ENCODE results near the gene TNNT3. TPM values are rescaled to one million over a fixed set of nuclear protein-coding genes. Genes with fewer than 3 reads are reported as not detected.
"Not testable (repeated sequence)": the region's sequence is repeated elsewhere in the genome, so short reads cannot be mapped to it uniquely, and the experiment has no call there.

The TNNT3 gene
- total RNA-seq, 2 donors from 2014 or later, result 7.4 to 8.9 TPM

- DNase-seq, result no peak
- Mint-ChIP-seq H3K4me3 (no peak overlapping the region), H3K4me1 (peaks cover 18% of the 10 kb centered on the region), H3K27me3 (no peaks in the 10 kb centered on the region), H3K27ac (no peak overlapping the region), H3K36me3 (ENCODE audit: low read depth) (no peaks in the 10 kb centered on the region)
- ATAC-seq, result no peak
- no peaks in the 10 kb centered on the region for H3K9me3 ChIP-seq (ENCODE audit: control insufficient read depth, low read length, poor library complexity, severe bottlenecking)
Observed at GRCh38 chr11:1877211-1878136, 42.0 kb upstream of the TNNT3 start.

- H3K27ac Mint-ChIP-seq, result no peak overlapping the region
- ATAC-seq (no peak), DNase-seq (no peak)
- peaks cover 16% of the 10 kb centered on the region for H3K4me1 Mint-ChIP-seq
- no peaks in the 10 kb centered on the region for H3K36me3 Mint-ChIP-seq (ENCODE audit: low read depth)
- H3K4me3 Mint-ChIP-seq, result no peak overlapping the region
- no peaks in the 10 kb centered on the region for H3K9me3 ChIP-seq (ENCODE audit: control insufficient read depth, low read length, poor library complexity, severe bottlenecking)
- H3K27me3 Mint-ChIP-seq, result no peaks in the 10 kb centered on the region
Observed at GRCh38 chr11:1878137-1879031, 41.1 kb upstream of the TNNT3 start.

GRCh38 chr11:1879342-1879940, 40.1 kb upstream of the TNNT3 start:
- DNase-seq, result no peak
- no peak for ATAC-seq
- no peaks in the 10 kb centered on the region for H3K27me3 Mint-ChIP-seq
- peak overlapping the region; percentile 39 for H3K4me3 Mint-ChIP-seq
- H3K27ac Mint-ChIP-seq, result no peak overlapping the region
- peaks cover 15% of the 10 kb centered on the region for H3K4me1 Mint-ChIP-seq
- no peaks in the 10 kb centered on the region for H3K9me3 ChIP-seq (ENCODE audit: control insufficient read depth, low read length, poor library complexity, severe bottlenecking)
- no peaks in the 10 kb centered on the region for H3K36me3 Mint-ChIP-seq (ENCODE audit: low read depth)

GRCh38 chr11:1879941-1880720, 39.4 kb upstream of the TNNT3 start:
- Mint-ChIP-seq H3K27me3 (no peaks in the 10 kb centered on the region), H3K36me3 (ENCODE audit: low read depth) (no peaks in the 10 kb centered on the region), H3K4me1 (peaks cover 15% of the 10 kb centered on the region), H3K27ac (peak overlapping the region; percentile 66), H3K4me3 (peak overlapping the region; percentile 39)
- DNase-seq, result no peak
- ATAC-seq, result no peak
- no peaks in the 10 kb centered on the region for H3K9me3 ChIP-seq (ENCODE audit: control insufficient read depth, low read length, poor library complexity, severe bottlenecking)

GRCh38 chr11:1880746-1881441, 38.6 kb upstream of the TNNT3 start:
- no peaks in the 10 kb centered on the region for H3K36me3 Mint-ChIP-seq (ENCODE audit: low read depth)
- H3K27me3 Mint-ChIP-seq, result no peaks in the 10 kb centered on the region
- peak overlapping the region; percentile 66 for H3K27ac Mint-ChIP-seq
- H3K4me3 Mint-ChIP-seq, result no peak overlapping the region
- no peaks in the 10 kb centered on the region for H3K9me3 ChIP-seq (ENCODE audit: control insufficient read depth, low read length, poor library complexity, severe bottlenecking)
- H3K4me1 Mint-ChIP-seq, result peaks cover 15% of the 10 kb centered on the region
- ATAC-seq (no peak), DNase-seq (no peak)

GRCh38 chr11:1881442-1882264, 37.9 kb upstream of the TNNT3 start:
- peaks cover 15% of the 10 kb centered on the region for H3K4me1 Mint-ChIP-seq
- H3K36me3 Mint-ChIP-seq (ENCODE audit: low read depth), result no peaks in the 10 kb centered on the region
- DNase-seq, result no peak
- H3K9me3 ChIP-seq (ENCODE audit: control insufficient read depth, low read length, poor library complexity, severe bottlenecking), result no peaks in the 10 kb centered on the region
- peak; percentile 15 for ATAC-seq
- no peak overlapping the region for H3K4me3 Mint-ChIP-seq
- no peaks in the 10 kb centered on the region for H3K27me3 Mint-ChIP-seq
- H3K27ac Mint-ChIP-seq, result peak overlapping the region; percentile 66

GRCh38 chr11:1882265-1883238, 37.0 kb upstream of the TNNT3 start:
- Mint-ChIP-seq H3K36me3 (ENCODE audit: low read depth) (no peaks in the 10 kb centered on the region), H3K4me3 (no peak overlapping the region), H3K4me1 (peaks cover 13% of the 10 kb centered on the region), H3K27me3 (no peaks in the 10 kb centered on the region), H3K27ac (peak overlapping the region; percentile 4)
- H3K9me3 ChIP-seq (ENCODE audit: control insufficient read depth, low read length, poor library complexity, severe bottlenecking), result no peaks in the 10 kb centered on the region
- DNase-seq, result peak; percentile 61 to 78 (median 69)
- ATAC-seq, result peak; percentile 91

GRCh38 chr11:1883346-1884302, 35.9 kb upstream of the TNNT3 start:
- DNase-seq (no peak), ATAC-seq (no peak)
- no peaks in the 10 kb centered on the region for H3K9me3 ChIP-seq (ENCODE audit: control insufficient read depth, low read length, poor library complexity, severe bottlenecking)
- Mint-ChIP-seq H3K4me3 (no peak overlapping the region), H3K36me3 (ENCODE audit: low read depth) (peaks cover 2% of the 10 kb centered on the region), H3K4me1 (peaks cover 21% of the 10 kb centered on the region), H3K27ac (peak overlapping the region; percentile 4), H3K27me3 (no peaks in the 10 kb centered on the region)

- Mint-ChIP-seq H3K4me1 (peaks cover 27% of the 10 kb centered on the region), H3K36me3 (ENCODE audit: low read depth) (peaks cover 2% of the 10 kb centered on the region), H3K4me3 (no peak overlapping the region), H3K27ac (no peak overlapping the region), H3K27me3 (no peaks in the 10 kb centered on the region)
- no peak for DNase-seq
- no peak for ATAC-seq
- H3K9me3 ChIP-seq (ENCODE audit: control insufficient read depth, low read length, poor library complexity, severe bottlenecking), result no peaks in the 10 kb centered on the region
Observed at GRCh38 chr11:1884303-1884700, 35.2 kb upstream of the TNNT3 start.

GRCh38 chr11:1886551-1886950, 33.0 kb upstream of the TNNT3 start:
- not testable (repeated sequence) for DNase-seq; ATAC-seq; H3K9me3 ChIP-seq (ENCODE audit: control insufficient read depth, low read length, poor library complexity, severe bottlenecking); H3K36me3 Mint-ChIP-seq (ENCODE audit: low read depth); H3K27ac Mint-ChIP-seq; H3K4me3 Mint-ChIP-seq; H3K27me3 Mint-ChIP-seq
- peaks cover 25% of the 10 kb centered on the region for H3K4me1 Mint-ChIP-seq
